BLaER1 (cell line): Measurements from ENCODE around the gene QPCTL.
A peak's percentile ranks its signal among the peaks of the same experiment; 100 is the strongest.
"Not testable (repeated sequence)": the region's sequence is repeated elsewhere in the genome, so short reads cannot be mapped to it uniquely, and the experiment has no call there.

Experiments used
- H3K27ac ChIP-seq: shearing (Covaris generic); formaldehyde crosslinking; 2 replicates; pipeline ENCODE4 v1.8.1; 2022
- H3K27me3 ChIP-seq: shearing (Covaris generic); formaldehyde crosslinking; 2 replicates; pipeline ENCODE4 v1.8.1; 2022
- H3K36me3 ChIP-seq: shearing (Covaris generic); formaldehyde crosslinking; 2 replicates; pipeline ENCODE4 v1.8.1; 2022
- H3K4me1 ChIP-seq: shearing (Covaris generic); formaldehyde crosslinking; 2 replicates; pipeline ENCODE4 v1.8.1; 2022
- H3K4me2 ChIP-seq: shearing (Covaris generic); formaldehyde crosslinking; 2 replicates; pipeline ENCODE4 v1.8.1; 2022
- H3K4me3 ChIP-seq: shearing (Covaris generic); formaldehyde crosslinking; 2 replicates; pipeline ENCODE4 v1.8.1; 2022
- H3K9ac ChIP-seq: shearing (Covaris generic); formaldehyde crosslinking; 2 replicates; pipeline ENCODE4 v1.8.1; 2022
- H3K9me3 ChIP-seq: shearing (Covaris generic); formaldehyde crosslinking; 2 replicates; pipeline ENCODE4 v1.8.1; 2022
- H4K20me1 ChIP-seq: shearing (Covaris generic); formaldehyde crosslinking; 2 replicates; pipeline ENCODE4 v1.8.1; 2022
- Cebpa-rat ChIP-seq: shearing (Covaris generic); IDR thresholded peaks from 2 replicates; pipeline ENCODE4 v1.8.1; 2022

Gene QPCTL

DNA sequence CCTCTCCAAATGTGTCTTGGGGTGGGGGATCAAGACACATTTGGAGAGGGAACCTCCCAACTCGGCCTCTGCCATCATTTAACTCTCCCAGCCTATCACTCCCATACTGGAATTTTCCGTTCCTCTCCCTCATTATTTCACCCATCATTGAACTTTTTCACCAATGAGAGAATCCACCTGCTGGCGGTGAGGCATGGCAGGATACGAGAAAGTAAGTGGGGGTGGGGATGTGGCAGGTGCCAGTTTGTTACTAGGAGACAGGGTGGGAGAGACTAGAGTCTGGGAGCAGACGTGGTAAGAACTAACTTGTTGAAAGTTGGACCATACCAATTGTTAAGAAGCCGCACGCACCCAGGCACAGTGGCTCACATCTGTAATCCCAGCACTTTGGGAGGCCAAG is 17.5 kb upstream of the QPCTL start:
- 0 out of 2 replicates have a peak, but pooled peaks cover 9% of the 10 kb centered on the region for H3K4me1 ChIP-seq
- H3K9ac ChIP-seq, result no peak overlapping the region
- peaks cover 92% of the 10 kb centered on the region for H3K27me3 ChIP-seq
- no peak overlapping the region for H3K27ac ChIP-seq
- no peaks in the 10 kb centered on the region for H3K9me3 ChIP-seq
- no peak overlapping the region for H3K4me2 ChIP-seq
- no peaks in the 10 kb centered on the region for H3K36me3 ChIP-seq
- H3K4me3 ChIP-seq, result no peak overlapping the region
- TF ChIP-seq Cebpa-rat, result no peak
- H4K20me1 ChIP-seq, result peaks cover 8% of the 10 kb centered on the region; the same call in 1 of the 2 replicates

DNA sequence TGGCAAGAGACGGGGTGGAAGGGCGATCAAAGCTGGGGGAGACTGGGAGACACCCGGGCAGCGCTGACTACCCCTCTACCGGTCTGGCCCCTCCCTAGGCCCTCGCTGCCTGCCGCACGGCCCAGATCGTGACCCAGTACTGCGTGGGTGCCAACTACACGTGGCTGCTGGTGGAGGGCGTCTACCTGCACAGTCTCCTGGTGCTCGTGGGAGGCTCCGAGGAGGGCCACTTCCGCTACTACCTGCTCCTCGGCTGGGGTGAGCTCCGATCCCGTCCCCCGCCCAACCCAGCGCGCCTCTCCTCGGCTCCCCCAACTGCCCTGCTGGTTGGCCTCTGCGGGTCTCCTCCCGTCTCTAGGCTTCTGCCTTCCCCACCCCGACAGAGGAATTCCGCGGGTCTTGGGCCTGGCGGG is 15.6 kb upstream of the QPCTL start:
- TF ChIP-seq Cebpa-rat, result no peak
- Histone ChIP-seq H3K4me3 (no peak overlapping the region), H4K20me1 (peaks cover 8% of the 10 kb centered on the region; the same call in 1 of the 2 replicates), H3K36me3 (no peaks in the 10 kb centered on the region), H3K4me2 (no peak overlapping the region), H3K27me3 (peaks cover 74% of the 10 kb centered on the region), H3K9me3 (no peaks in the 10 kb centered on the region), H3K4me1 (peaks cover 16% of the 10 kb centered on the region), H3K9ac (no peak overlapping the region), H3K27ac (no peak overlapping the region)

GRCh38 chr19:45677351-45678230 is 14.9 kb upstream of the QPCTL start:
- Histone ChIP-seq H3K9ac (no peak overlapping the region), H3K27me3 (peaks cover 68% of the 10 kb centered on the region), H3K36me3 (no peaks in the 10 kb centered on the region), H4K20me1 (peaks cover 8% of the 10 kb centered on the region; the same call in 1 of the 2 replicates), H3K4me1 (peaks cover 18% of the 10 kb centered on the region), H3K27ac (no peak overlapping the region), H3K9me3 (no peaks in the 10 kb centered on the region), H3K4me3 (no peak overlapping the region), H3K4me2 (no peak overlapping the region)
- TF ChIP-seq Cebpa-rat, result no peak

DNA sequence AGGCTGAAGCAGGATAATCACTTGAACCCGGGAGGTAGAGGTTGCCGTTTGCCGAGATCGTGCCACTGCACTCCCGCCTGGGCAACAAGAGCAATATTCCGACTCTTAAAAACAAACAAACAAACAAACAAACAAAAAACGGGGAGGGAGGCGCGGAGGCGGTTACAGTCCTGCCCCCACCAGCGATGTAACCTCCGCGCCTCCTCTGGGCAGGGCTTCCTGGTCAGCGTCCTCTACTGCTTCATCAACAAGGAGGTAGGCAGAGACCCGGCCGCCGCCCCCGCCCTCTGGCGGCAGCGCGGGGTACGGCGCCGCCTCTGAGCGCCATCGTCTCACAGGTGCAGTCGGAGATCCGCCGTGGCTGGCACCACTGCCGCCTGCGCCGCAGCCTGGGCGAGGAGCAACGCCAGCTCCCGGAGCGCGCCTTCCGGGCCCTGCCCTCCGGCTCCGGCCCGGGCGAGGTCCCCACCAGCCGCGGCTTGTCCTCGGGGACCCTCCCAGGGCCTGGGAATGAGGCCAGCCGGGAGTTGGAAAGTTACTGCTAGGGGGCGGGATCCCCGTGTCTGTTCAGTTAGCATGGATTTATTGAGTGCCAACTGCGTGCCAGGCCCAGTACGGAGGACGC is 11.0 kb upstream of the QPCTL start:
- peak overlapping the region; percentile 92 for H3K4me2 ChIP-seq
- H3K4me1 ChIP-seq, result peaks cover 18% of the 10 kb centered on the region
- peak overlapping the region; percentile 59 for H3K4me3 ChIP-seq
- TF ChIP-seq Cebpa-rat, result no peak
- peaks cover 32% of the 10 kb centered on the region for H3K27me3 ChIP-seq
- peaks cover 34% of the 10 kb centered on the region for H4K20me1 ChIP-seq
- peak overlapping the region; percentile 65 for H3K9ac ChIP-seq
- peak overlapping the region; percentile 59; the same call in 1 of the 2 replicates for H3K27ac ChIP-seq
- peaks cover 37% of the 10 kb centered on the region for H3K36me3 ChIP-seq
- H3K9me3 ChIP-seq, result no peaks in the 10 kb centered on the region

- H3K9ac ChIP-seq, result no peak overlapping the region; the same call in 1 of the 2 replicates
- H3K27me3 ChIP-seq, result peaks cover 26% of the 10 kb centered on the region
- H3K9me3 ChIP-seq, result no peaks in the 10 kb centered on the region
- H3K4me3 ChIP-seq, result no peak overlapping the region; the same call in 1 of the 2 replicates
- peak overlapping the region; percentile 59; the same call in 1 of the 2 replicates for H3K27ac ChIP-seq
- peak overlapping the region; percentile 92 for H3K4me2 ChIP-seq
- peaks cover 43% of the 10 kb centered on the region for H3K36me3 ChIP-seq
- peaks cover 38% of the 10 kb centered on the region for H4K20me1 ChIP-seq
- peaks cover 18% of the 10 kb centered on the region for H3K4me1 ChIP-seq
- no peak for TF ChIP-seq Cebpa-rat
These were observed 10.3 kb upstream of the QPCTL start for GRCh38 chr19:45682117-45682516.

- Histone ChIP-seq H3K4me3 (no peak overlapping the region), H3K36me3 (peaks cover 51% of the 10 kb centered on the region), H3K9ac (no peak overlapping the region), H3K27ac (no peak overlapping the region), H4K20me1 (peaks cover 42% of the 10 kb centered on the region), H3K27me3 (peaks cover 18% of the 10 kb centered on the region), H3K9me3 (no peaks in the 10 kb centered on the region), H3K4me2 (no peak overlapping the region), H3K4me1 (peaks cover 14% of the 10 kb centered on the region)
- no peak for TF ChIP-seq Cebpa-rat
These were observed 9.6 kb upstream of the QPCTL start for GRCh38 chr19:45682908-45683307.

- not testable (repeated sequence) for H3K27ac ChIP-seq, H3K9me3 ChIP-seq, H3K27me3 ChIP-seq, H3K4me3 ChIP-seq, H3K9ac ChIP-seq, H3K4me2 ChIP-seq
- peaks cover 71% of the 10 kb centered on the region for H3K36me3 ChIP-seq
- H4K20me1 ChIP-seq, result peaks cover 58% of the 10 kb centered on the region
- H3K4me1 ChIP-seq, result peaks cover 14% of the 10 kb centered on the region
These were observed 7.4 kb upstream of the QPCTL start for GRCh38 chr19:45685045-45685444.

- Histone ChIP-seq H3K4me1 (peaks cover 11% of the 10 kb centered on the region), H3K27me3 (no peaks in the 10 kb centered on the region), H3K27ac (no peak overlapping the region), H3K9ac (no peak overlapping the region), H4K20me1 (peaks cover 73% of the 10 kb centered on the region), H3K4me3 (no peak overlapping the region), H3K9me3 (no peaks in the 10 kb centered on the region), H3K36me3 (peaks cover 71% of the 10 kb centered on the region), H3K4me2 (no peak overlapping the region)
- TF ChIP-seq Cebpa-rat, result no peak
These were observed 4.9 kb upstream of the QPCTL start for GRCh38 chr19:45687599-45687998.

DNA sequence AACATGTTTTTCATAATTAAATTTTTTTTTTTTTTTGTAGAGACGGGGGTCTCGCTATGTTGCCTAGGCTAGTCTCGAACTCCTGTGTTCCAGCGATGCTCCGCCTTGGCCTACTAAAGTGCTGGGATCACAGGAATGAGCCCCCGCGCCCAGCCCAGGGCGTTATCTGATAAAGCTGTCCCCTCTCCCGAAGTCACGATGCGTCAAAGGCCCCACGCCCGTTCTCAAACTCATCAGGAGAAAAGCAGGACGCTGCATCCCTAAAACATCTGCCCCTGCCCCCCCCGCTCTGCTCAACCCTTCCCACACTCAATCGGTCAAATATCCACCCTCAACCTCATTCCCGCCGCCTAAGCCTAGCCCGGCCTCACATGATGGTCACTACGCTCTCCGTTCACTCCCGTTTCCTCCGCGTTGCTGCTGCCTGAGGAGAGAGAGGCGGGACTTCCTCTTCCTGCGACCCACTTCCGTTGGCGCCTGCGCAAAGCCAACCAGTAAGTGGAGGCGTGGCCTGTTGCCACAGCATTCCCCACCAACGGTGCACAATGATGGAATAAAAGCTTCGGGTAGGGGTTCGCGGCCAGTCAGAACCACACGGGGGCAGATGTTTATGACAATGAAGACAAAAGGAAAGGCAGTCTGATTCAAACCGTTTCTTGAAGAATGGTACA is 815 bp upstream of the QPCTL start, which contains the start of gene SNRPD2:
TSS of gene SNRPD2 (minus strand) at position 438 of the 671 bp plus-strand sequence. CDS start at position 373, 65 bp downstream.
- no peaks in the 10 kb centered on the region for H3K9me3 ChIP-seq
- peak within 1 kb of the TSS; percentile 92 for H3K4me2 ChIP-seq
- H4K20me1 ChIP-seq, result peaks cover 46% of the 10 kb centered on the region
- H3K4me1 ChIP-seq, result peaks cover 20% of the 10 kb centered on the region
- peak within 1 kb of the TSS; percentile 94 for H3K9ac ChIP-seq
- no peaks in the 10 kb centered on the region for H3K27me3 ChIP-seq
- TF ChIP-seq Cebpa-rat, result no peak
- H3K27ac ChIP-seq, result peak within 1 kb of the TSS; percentile 87
- peaks cover 53% of the 10 kb centered on the region for H3K36me3 ChIP-seq
- peak within 1 kb of the TSS; percentile 89 for H3K4me3 ChIP-seq
